Lower leg skin (tissue), 3 donors: ENCODE measurements around the gene COL27A1.

Experiments used
- POLR2A ChIP-seq, 2 donors: fragments of 450-650 bp; IDR thresholded peaks; one replicate each; pipeline ENCODE4 v1.6.1; 2016 to 2017; ENCODE audit warnings: antibody characterized with exemption in 2 of 2, mild to moderate bottlenecking in 1 of 2, moderate library complexity in 1 of 2
- TF ChIP-seq, protein P1 (sequence below), 3 donors: fragments of 450-650 bp; IDR thresholded peaks; one replicate each; pipeline ENCODE4 v1.5.1; 2016; ENCODE audit warnings: antibody characterized with exemption in 3 of 3, mild to moderate bottlenecking in 3 of 3, moderate library complexity in 2 of 3

DNA sequence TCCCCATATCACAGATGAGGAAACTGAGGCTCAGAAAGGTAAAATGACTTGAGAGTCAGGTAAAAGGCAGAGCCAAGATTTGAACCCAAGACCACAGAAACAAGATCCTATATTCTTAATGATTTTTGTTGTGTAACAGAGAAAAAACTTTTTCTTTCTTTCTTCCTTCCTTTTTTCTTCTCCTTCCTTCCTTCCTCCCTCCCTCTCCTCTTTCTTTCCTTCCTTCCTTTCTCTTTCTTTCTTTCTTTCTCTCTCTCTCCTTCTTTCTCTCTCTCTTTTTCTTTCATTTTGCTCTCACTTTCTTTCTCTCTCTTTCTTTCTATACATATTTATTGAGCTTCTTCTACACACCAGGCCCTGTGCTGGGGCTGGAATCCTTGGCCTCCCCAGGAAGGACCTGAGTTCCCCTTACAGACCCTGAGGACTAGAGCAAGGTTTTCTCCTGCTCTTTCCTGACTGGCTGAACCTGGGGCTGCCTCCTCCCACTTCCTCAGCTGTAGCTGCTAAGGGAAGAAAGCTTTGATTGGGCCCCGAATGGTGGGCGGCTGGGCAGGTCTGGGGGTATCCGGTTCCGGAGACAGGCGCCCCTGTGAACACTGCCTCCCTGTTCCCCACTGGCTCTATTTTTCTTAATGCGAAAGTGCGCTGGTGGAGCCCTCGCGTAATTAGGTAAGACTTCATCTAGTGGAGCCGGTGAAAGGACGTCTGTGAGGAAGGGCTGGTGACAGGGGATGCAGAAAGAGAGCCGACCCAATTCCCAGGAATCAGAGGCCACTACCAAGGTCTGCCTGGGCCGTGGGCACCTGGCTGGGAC is 28.9 kb upstream of the COL27A1 start:
- TF ChIP-seq, protein P1, sequence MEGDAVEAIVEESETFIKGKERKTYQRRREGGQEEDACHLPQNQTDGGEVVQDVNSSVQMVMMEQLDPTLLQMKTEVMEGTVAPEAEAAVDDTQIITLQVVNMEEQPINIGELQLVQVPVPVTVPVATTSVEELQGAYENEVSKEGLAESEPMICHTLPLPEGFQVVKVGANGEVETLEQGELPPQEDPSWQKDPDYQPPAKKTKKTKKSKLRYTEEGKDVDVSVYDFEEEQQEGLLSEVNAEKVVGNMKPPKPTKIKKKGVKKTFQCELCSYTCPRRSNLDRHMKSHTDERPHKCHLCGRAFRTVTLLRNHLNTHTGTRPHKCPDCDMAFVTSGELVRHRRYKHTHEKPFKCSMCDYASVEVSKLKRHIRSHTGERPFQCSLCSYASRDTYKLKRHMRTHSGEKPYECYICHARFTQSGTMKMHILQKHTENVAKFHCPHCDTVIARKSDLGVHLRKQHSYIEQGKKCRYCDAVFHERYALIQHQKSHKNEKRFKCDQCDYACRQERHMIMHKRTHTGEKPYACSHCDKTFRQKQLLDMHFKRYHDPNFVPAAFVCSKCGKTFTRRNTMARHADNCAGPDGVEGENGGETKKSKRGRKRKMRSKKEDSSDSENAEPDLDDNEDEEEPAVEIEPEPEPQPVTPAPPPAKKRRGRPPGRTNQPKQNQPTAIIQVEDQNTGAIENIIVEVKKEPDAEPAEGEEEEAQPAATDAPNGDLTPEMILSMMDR (IDR thresholded peaks at IDR 0.05), result no peak
- TF ChIP-seq POLR2A (IDR thresholded peaks at IDR 0.05), result no peak
